Suprapubic skin (tissue), 4 donors: ENCODE measurements around the gene WFDC9. TPM values are rescaled to one million over a fixed set of nuclear protein-coding genes. Genes with fewer than 3 reads are reported as not detected.
"Not testable (repeated sequence)": the region's sequence is repeated elsewhere in the genome, so short reads cannot be mapped to it uniquely, and the experiment has no call there.

Experiments used
- DNase-seq, 2 donors: peaks; one replicate each; pipeline ENCODE4 v3.0.0-alpha.2; 2019; ENCODE audit warnings: low spot score in 2 of 2
- H3K27ac ChIP-seq: fragments of 200-600 bp; sonication (generic); one replicate; pipeline ENCODE4 v1.5.1; 2019
- H3K27me3 ChIP-seq: fragments of 200-600 bp; sonication (generic); one replicate; pipeline ENCODE4 v1.5.1; 2019
- H3K36me3 ChIP-seq: fragments of 200-600 bp; sonication (generic); one replicate; pipeline ENCODE4 v1.5.1; 2019
- H3K4me1 ChIP-seq: fragments of 200-600 bp; sonication (generic); one replicate; pipeline ENCODE4 v1.5.1; 2019
- H3K4me3 ChIP-seq: fragments of 200-600 bp; sonication (generic); one replicate; pipeline ENCODE4 v1.5.1; 2019; ENCODE audit warnings: mild to moderate bottlenecking
- H3K9me3 ChIP-seq: fragments of 200-600 bp; sonication (generic); one replicate; pipeline ENCODE4 v1.5.1; 2019
- CTCF ChIP-seq, 2 donors: fragments of 200-600 bp in 1 of 2; fragments of 450-650 bp in 1 of 2; sonication (generic) in 1 of 2; IDR thresholded peaks; one replicate each; pipeline ENCODE4 v1.5.1; 2016 to 2019; ENCODE audit warnings: antibody characterized with exemption in 2 of 2, mild to moderate bottlenecking in 1 of 2, moderate library complexity in 1 of 2
- EP300 ChIP-seq: sonication (generic); formaldehyde crosslinking; IDR thresholded peaks from one replicate; pipeline ENCODE4 v1.6.1; 2017; ENCODE audit warnings: antibody characterized with exemption
- POLR2A ChIP-seq, 2 donors: fragments of 450-650 bp; IDR thresholded peaks; one replicate each; pipeline ENCODE4 v1.6.1; 2017; ENCODE audit warnings: antibody characterized with exemption in 2 of 2, mild to moderate bottlenecking in 2 of 2, moderate library complexity in 2 of 2
- POLR2AphosphoS5 ChIP-seq, 3 donors: sonication (generic); formaldehyde crosslinking; IDR thresholded peaks; one replicate each; pipeline ENCODE4 v1.6.1; 2017; ENCODE audit warnings: antibody characterized with exemption in 3 of 3
- WGBS: methylation state at CpG from one replicate; pipeline ENCODE4 v1.1.5; 2018; 5-methylcytosine and 5-hydroxymethylcytosine counted together
- total RNA-seq, 4 donors: library from RNA; depleted of rRNA; stranded (reverse); fragments of >200 nt; gene quantifications; one replicate each; pipeline ENCODE4 v1.1.0, GENCODE V29; 2016

The WFDC9 gene
- total RNA-seq, 4 donors from 2014 or later = not detected

- Histone ChIP-seq H3K36me3 (no peaks in the 10 kb centered on the region), H3K9me3 (no peaks in the 10 kb centered on the region), H3K4me3 (no peak overlapping the region), H3K4me1 (no peaks in the 10 kb centered on the region), H3K27me3 (no peaks in the 10 kb centered on the region), H3K27ac (no peak overlapping the region)
- 84% methylated on average over 6 of the region's 6 CpGs for WGBS
- TF ChIP-seq POLR2AphosphoS5 (IDR thresholded peaks at IDR 0.05) (no peak), POLR2A (IDR thresholded peaks at IDR 0.05) (no peak), CTCF (IDR thresholded peaks at IDR 0.05) (no peak), EP300 (no peak)
- no peak for DNase-seq
Observed at GRCh38 chr20:45649312-45649863, 18.3 kb upstream of the WFDC9 start.

GRCh38 chr20:45647441-45648050, 16.5 kb upstream of the WFDC9 start:
- Histone ChIP-seq H3K27ac (no peak overlapping the region), H3K9me3 (no peaks in the 10 kb centered on the region), H3K27me3 (no peaks in the 10 kb centered on the region), H3K4me1 (no peaks in the 10 kb centered on the region), H3K36me3 (no peaks in the 10 kb centered on the region), H3K4me3 (no peak overlapping the region)
- no peak for DNase-seq
- no peak for TF ChIP-seq CTCF (IDR thresholded peaks at IDR 0.05)
- no peak for TF ChIP-seq EP300
- no peak for TF ChIP-seq POLR2AphosphoS5 (IDR thresholded peaks at IDR 0.05)
- no peak for TF ChIP-seq POLR2A (IDR thresholded peaks at IDR 0.05)
- 86% methylated on average over 1 of the region's 1 CpG for whole genome bisulfite sequencing

GRCh38 chr20:45646875-45647274, 15.8 kb upstream of the WFDC9 start:
- H3K36me3 ChIP-seq = no peaks in the 10 kb centered on the region
- H3K9me3 ChIP-seq = no peaks in the 10 kb centered on the region
- H3K27me3 ChIP-seq = no peaks in the 10 kb centered on the region
- 67% methylated on average over 3 of the region's 3 CpGs for WGBS
- no peak overlapping the region for H3K27ac ChIP-seq
- H3K4me3 ChIP-seq = no peak overlapping the region
- TF ChIP-seq POLR2A (IDR thresholded peaks at IDR 0.05) (no peak), CTCF (IDR thresholded peaks at IDR 0.05) (no peak), POLR2AphosphoS5 (IDR thresholded peaks at IDR 0.05) (no peak), EP300 (no peak)
- no peak for DNase-seq
- H3K4me1 ChIP-seq = no peaks in the 10 kb centered on the region

- H3K27ac ChIP-seq, H3K4me3 ChIP-seq, DNase-seq, H3K4me1 ChIP-seq, H3K27me3 ChIP-seq, H3K9me3 ChIP-seq, H3K36me3 ChIP-seq: not testable (repeated sequence)
- WGBS = 91% methylated on average over 12 of the region's 28 CpGs
Observed at GRCh38 chr20:45645869-45646268, 14.8 kb upstream of the WFDC9 start.

- not testable (repeated sequence) for DNase-seq, H3K4me3 ChIP-seq, H3K4me1 ChIP-seq, H3K27me3 ChIP-seq, H3K9me3 ChIP-seq, H3K36me3 ChIP-seq, H3K27ac ChIP-seq
- whole genome bisulfite sequencing = 97% methylated on average over 24 of the region's 24 CpGs
Observed at GRCh38 chr20:45641076-45641475, 10.0 kb upstream of the WFDC9 start.

- Histone ChIP-seq H3K36me3 (no peaks in the 10 kb centered on the region), H3K4me1 (no peaks in the 10 kb centered on the region), H3K27me3 (peaks cover 8% of the 10 kb centered on the region), H3K9me3 (no peaks in the 10 kb centered on the region), H3K4me3 (no peak overlapping the region), H3K27ac (no peak overlapping the region)
- WGBS = 85% methylated on average over 5 of the region's 5 CpGs
- no peak for DNase-seq
- TF ChIP-seq CTCF (IDR thresholded peaks at IDR 0.05) = no peak
- no peak for TF ChIP-seq EP300
- TF ChIP-seq POLR2AphosphoS5 (IDR thresholded peaks at IDR 0.05) = no peak
- TF ChIP-seq POLR2A (IDR thresholded peaks at IDR 0.05) = no peak
Observed at GRCh38 chr20:45639687-45640086, 8.6 kb upstream of the WFDC9 start.
